H7 (cell line): ENCODE data around the gene RTL5. TPM values are rescaled to one million over a fixed set of nuclear protein-coding genes. Genes with fewer than 3 reads are reported as not detected.

ENCODE experiments used
- DNase-seq: peaks from one replicate; pipeline ENCODE4 v3.0.0; 2012
- H3K27me3 ChIP-seq: 2 replicates; pipeline ENCODE4 v1.6.0; 2011; ENCODE audit warnings: mild to moderate bottlenecking, low read length; ENCODE audit not compliant: control insufficient read depth, insufficient read depth
- H3K36me3 ChIP-seq: replicated peaks from 2 replicates; pipeline ENCODE4 v1.5.1; 2011; ENCODE audit warnings: low read length; ENCODE audit not compliant: control insufficient read depth, insufficient read depth
- H3K4me3 ChIP-seq: 2 replicates; pipeline ENCODE4 v1.5.1; 2011; ENCODE audit warnings: low read depth, mild to moderate bottlenecking, control low read depth, low read length, moderate library complexity; ENCODE audit not compliant: insufficient read depth
- total RNA-seq: library from RNA; depleted of rRNA; stranded (reverse); fragments of >200 nt; shearing (Covaris generic); gene quantifications from 2 replicates; pipeline ENCODE4 v1.2.3, GENCODE V29; 2014

The RTL5 gene
- total RNA-seq, 1 experiment from 2014 or later = 1.5 TPM

- H3K36me3 ChIP-seq = peaks cover 5% of the 10 kb centered on the region; the same call in 1 of the 2 replicates
- DNase-seq = no peak
Measured at GRCh38 chrX:72141372-72142004, 9.8 kb upstream of the RTL5 start.

GRCh38 chrX:72139538-72139937, 7.8 kb upstream of the RTL5 start:
- peaks cover 5% of the 10 kb centered on the region; the same call in 1 of the 2 replicates for H3K36me3 ChIP-seq
- DNase-seq = no peak
- no peaks in the 10 kb centered on the region for H3K27me3 ChIP-seq
- H3K4me3 ChIP-seq = no peak overlapping the region

More at GRCh38 chrX:72141372-72142004, 9.8 kb upstream of the RTL5 start:
- H3K27me3 ChIP-seq = no peaks in the 10 kb centered on the region
- no peak overlapping the region for H3K4me3 ChIP-seq

- H3K4me3 ChIP-seq = no peak overlapping the region
- DNase-seq = no peak
- H3K27me3 ChIP-seq = no peaks in the 10 kb centered on the region
- peaks cover 5% of the 10 kb centered on the region for H3K36me3 ChIP-seq
Measured at GRCh38 chrX:72137846-72138495, 6.3 kb upstream of the RTL5 start.

- H3K27me3 ChIP-seq = peaks cover 33% of the 10 kb centered on the region
- no peak overlapping the region for H3K4me3 ChIP-seq
- no peak for DNase-seq
- no peaks in the 10 kb centered on the region; the same call in none of the 2 replicates for H3K36me3 ChIP-seq
Measured at GRCh38 chrX:72133851-72134546, 2.3 kb upstream of the RTL5 start.

GRCh38 chrX:72132456-72132855, 741 bp upstream of the RTL5 start:
- no peak overlapping the region; the same call in 1 of the 2 replicates for H3K4me3 ChIP-seq

GRCh38 chrX:72130762-72131250, 909 bp downstream of the RTL5 start:
- Histone ChIP-seq H3K36me3 (no peaks in the 10 kb centered on the region; the same call in 1 of the 2 replicates), H3K27me3 (peaks cover 36% of the 10 kb centered on the region), H3K4me3 (peak overlapping the region; percentile 53)
- DNase-seq = peak; percentile 75

More at GRCh38 chrX:72132456-72132855, 741 bp upstream of the RTL5 start:
- Histone ChIP-seq H3K36me3 (no peaks in the 10 kb centered on the region; the same call in 1 of the 2 replicates), H3K27me3 (peaks cover 36% of the 10 kb centered on the region)
- DNase-seq = no peak

- Histone ChIP-seq H3K27me3 (peaks cover 36% of the 10 kb centered on the region), H3K36me3 (no peaks in the 10 kb centered on the region; the same call in 1 of the 2 replicates), H3K4me3 (0 out of 2 replicates have a peak overlapping the region, but pooled peaks have one; percentile 53)
- no peak for DNase-seq
Measured at GRCh38 chrX:72130156-72130761, 1.5 kb downstream of the RTL5 start.

GRCh38 chrX:72129661-72130060, 2.1 kb downstream of the RTL5 start:
- Histone ChIP-seq H3K4me3 (no peak overlapping the region), H3K27me3 (peaks cover 36% of the 10 kb centered on the region), H3K36me3 (no peaks in the 10 kb centered on the region; the same call in 1 of the 2 replicates)
- no peak for DNase-seq

- Histone ChIP-seq H3K4me3 (no peak overlapping the region), H3K36me3 (no peaks in the 10 kb centered on the region), H3K27me3 (peaks cover 36% of the 10 kb centered on the region)
- peak; percentile 56 for DNase-seq
Measured at GRCh38 chrX:72128881-72129280, 2.8 kb downstream of the RTL5 start.

GRCh38 chrX:72128183-72128834, 3.4 kb downstream of the RTL5 start:
- peaks cover 36% of the 10 kb centered on the region for H3K27me3 ChIP-seq
- no peak overlapping the region for H3K4me3 ChIP-seq
- DNase-seq = no peak
- no peaks in the 10 kb centered on the region for H3K36me3 ChIP-seq

GRCh38 chrX:72127332-72127731, 4.4 kb downstream of the RTL5 start:
- peaks cover 33% of the 10 kb centered on the region for H3K27me3 ChIP-seq

GRCh38 chrX:72126539-72127140, 5.1 kb downstream of the RTL5 start:
- DNase-seq = peak; percentile 77
- Histone ChIP-seq H3K27me3 (peaks cover 26% of the 10 kb centered on the region), H3K36me3 (no peaks in the 10 kb centered on the region), H3K4me3 (no peak overlapping the region)

More at GRCh38 chrX:72127332-72127731, 4.4 kb downstream of the RTL5 start:
- Histone ChIP-seq H3K36me3 (no peaks in the 10 kb centered on the region), H3K4me3 (no peak overlapping the region)
- DNase-seq = no peak

- DNase-seq = no peak
- Histone ChIP-seq H3K36me3 (no peaks in the 10 kb centered on the region), H3K4me3 (no peak overlapping the region), H3K27me3 (peaks cover 23% of the 10 kb centered on the region)
Measured at GRCh38 chrX:72126048-72126415, 5.7 kb downstream of the RTL5 start.
